Naive thymus-derived CD4-positive, alpha-beta T cell (primary cell): ENCODE results near the gene DCP1A. TPM values are rescaled to one million over a fixed set of nuclear protein-coding genes. Genes with fewer than 3 reads are reported as not detected.
A peak's percentile ranks its signal among the peaks of the same experiment; 100 is the strongest.

Experiments
- ATAC-seq: fragments of 150-1000 bp; cut with Tn5 transposase; 2 replicates; pipeline ENCODE4 v1.10.0; 2021; ENCODE audit warnings: mild to moderate bottlenecking, moderate library complexity
- CTCF ChIA-PET: fragments of 350-600 bp; sonication (Branson Sonifier 250); formaldehyde crosslinking; loops from one replicate; lab custom pipeline; 2021; ENCODE audit warnings: antibody characterized with exemption; lab: Charles Lee
- POLR2A ChIA-PET: fragments of 350-600 bp; sonication (Branson Sonifier 250); formaldehyde crosslinking; loops from one replicate; lab custom pipeline; 2021; ENCODE audit warnings: antibody characterized with exemption, inconsistent platforms; lab: Charles Lee
- DNase-seq, 9 donors: peaks; one replicate each; pipeline versions ENCODE4 v3.0.0 to v3.0.0-alpha.2; 2020 to 2022; ENCODE audit warnings: mixed read lengths in 1 of 9
- H3K27ac ChIP-seq: one replicate; pipeline ENCODE4 v1.7.0; 2013; ENCODE audit warnings: mild to moderate bottlenecking, low read depth, low read length, moderate library complexity
- H3K27me3 ChIP-seq, 2 donors: one replicate each; pipeline ENCODE4 v1.7.0; 2013; ENCODE audit warnings: low read length in 2 of 2, mild to moderate bottlenecking in 2 of 2, moderate library complexity in 2 of 2; ENCODE audit not compliant: control insufficient read depth in 2 of 2, insufficient read depth in 2 of 2
- H3K36me3 ChIP-seq, 3 experiments: 1 replicate in 2 of 3; 2 replicates in 1 of 3; pipeline ENCODE4 v1.7.0; 2013; ENCODE audit warnings: low read length in 3 of 3, mild to moderate bottlenecking in 3 of 3, moderate library complexity in 1 of 3; ENCODE audit not compliant: insufficient read depth in 3 of 3, control insufficient read depth in 2 of 3
- H3K4me1 ChIP-seq, 2 donors: one replicate each; pipeline ENCODE4 v1.7.0; 2013; ENCODE audit warnings: low read length in 2 of 2, mild to moderate bottlenecking in 2 of 2, moderate library complexity in 1 of 2; ENCODE audit not compliant: control insufficient read depth in 2 of 2, insufficient read depth in 2 of 2
- H3K4me3 ChIP-seq: 2 replicates; pipeline ENCODE4 v1.7.0; 2013; ENCODE audit warnings: mild to moderate bottlenecking, low read length
- H3K9me3 ChIP-seq, 3 experiments: 1 replicate in 2 of 3; 2 replicates in 1 of 3; pipeline ENCODE4 v1.7.0; 2013; ENCODE audit warnings: low read length in 3 of 3; ENCODE audit not compliant: control insufficient read depth in 2 of 3
- H3K27ac Mint-ChIP-seq, 9 donors: one replicate each; pipeline ENCODE4 v1.8.0; 2020 to 2022; ENCODE audit warnings: mixed read lengths in 9 of 9, mild to moderate bottlenecking in 8 of 9, moderate library complexity in 5 of 9, inconsistent platforms in 2 of 9
- H3K27me3 Mint-ChIP-seq, 5 donors: one replicate each; pipeline ENCODE4 v1.8.0; 2021 to 2022; ENCODE audit warnings: mixed read lengths in 5 of 5, mild to moderate bottlenecking in 1 of 5
- H3K36me3 Mint-ChIP-seq, 5 donors: one replicate each; pipeline ENCODE4 v1.8.0; 2020 to 2022; ENCODE audit warnings: mixed read lengths in 5 of 5, mild to moderate bottlenecking in 3 of 5, inconsistent platforms in 1 of 5
- H3K4me1 Mint-ChIP-seq, 7 donors: one replicate each; pipeline ENCODE4 v1.8.0; 2020 to 2022; ENCODE audit warnings: mixed read lengths in 7 of 7, mild to moderate bottlenecking in 3 of 7, inconsistent platforms in 1 of 7
- H3K4me3 Mint-ChIP-seq, 10 donors: one replicate each; pipeline ENCODE4 v1.8.0; 2020 to 2022; ENCODE audit warnings: mild to moderate bottlenecking in 10 of 10, mixed read lengths in 10 of 10, moderate library complexity in 6 of 10, inconsistent platforms in 2 of 10
- H3K9me3 Mint-ChIP-seq, 11 donors: one replicate each; pipeline ENCODE4 v1.8.0; 2020 to 2022; ENCODE audit warnings: mixed read lengths in 11 of 11, mild to moderate bottlenecking in 4 of 11, inconsistent platforms in 1 of 11, moderate library complexity in 1 of 11
- intact Hi-C, 2 donors: fragments of 100-400 bp; cut with micrococcal nuclease; formaldehyde crosslinking; loops; one replicate each; pipeline ENCODE4 v1.15.1; 2023
- polyA plus RNA-seq, 2 donors: library from polyadenylated mRNA; unstranded; fragments of 300-500 nt; fragmentation: Illumina TruSeq; gene quantifications; one replicate each; pipeline ENCODE4 v1.2.3, GENCODE V29; 2021
- total RNA-seq, 6 experiments: library from RNA in 5 of 6; stranded (reverse) in 5 of 6; gene quantifications; 1 replicate in 5 of 6; 2 replicates in 1 of 6; pipeline ENCODE4 v1.2.3 and lab custom pipeline; 2021 to 2026

DCP1A gene
- total and polyA plus RNA-seq, 7 experiments from 2014 or later = 34.0 to 68.0 (median 46.1) TPM

DNA sequence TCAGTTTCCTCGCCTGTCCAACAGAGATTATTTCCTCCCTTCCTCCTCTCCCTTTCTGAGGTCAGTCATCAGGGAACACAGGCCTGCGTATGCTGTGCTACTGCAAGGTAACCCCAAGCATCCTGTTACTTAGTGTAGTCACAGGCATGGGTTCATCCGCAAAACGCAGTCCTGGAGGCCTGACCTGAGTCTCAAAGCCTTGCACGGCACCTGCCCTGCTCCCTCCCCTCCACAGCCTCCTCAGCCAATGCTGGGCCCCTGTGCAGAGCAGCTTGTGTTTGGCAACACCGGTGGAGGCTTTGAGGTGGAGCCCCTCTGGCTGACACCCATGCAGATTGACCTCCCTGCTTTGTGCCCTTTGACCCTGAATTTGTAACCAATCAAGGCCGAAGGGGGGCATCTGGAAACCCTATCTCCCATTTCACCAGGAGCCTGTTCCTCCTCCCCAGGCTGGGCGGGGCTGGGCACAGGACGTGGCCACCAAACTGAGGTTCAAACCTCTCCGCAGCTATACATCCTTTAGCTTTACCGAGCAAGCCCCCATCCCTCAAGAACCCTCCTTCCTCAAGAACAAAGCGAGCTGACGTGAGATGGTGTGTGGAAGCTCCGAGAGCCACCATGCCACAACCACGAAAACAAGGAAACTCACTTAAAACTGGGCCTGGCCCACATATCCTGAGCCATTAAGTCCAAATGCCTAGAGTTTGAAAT is 113.1 kb downstream of the DCP1A start:
- H3K27ac ChIP-seq = no peak overlapping the region
- intact Hi-C loops = no loop called here
- DNase-seq (no peak), ATAC-seq (no peak)
- POLR2A ChIA-PET = no interaction called here
- H3K4me1 ChIP-seq = no peaks in the 10 kb centered on the region
- peaks cover 0 to 1% (median 0%) of the 10 kb centered on the region in 11 donors for H3K9me3 Mint-ChIP-seq
- H3K4me3 Mint-ChIP-seq = no peak overlapping the region
- CTCF ChIA-PET = no interaction called here
- peak overlapping the region in 3 of 9 donors; percentile 32 to 67 (median 58) for H3K27ac Mint-ChIP-seq
- no peaks in the 10 kb centered on the region for H3K9me3 ChIP-seq
- H3K27me3 ChIP-seq = no peaks in the 10 kb centered on the region
- no peaks in the 10 kb centered on the region for H3K27me3 Mint-ChIP-seq
- peaks cover 3 to 45% (median 7%) of the 10 kb centered on the region in 5 donors for H3K36me3 Mint-ChIP-seq
- H3K4me1 Mint-ChIP-seq = peaks cover 0 to 21% (median 0%) of the 10 kb centered on the region in 7 donors
- H3K4me3 ChIP-seq = no peak overlapping the region
- peaks cover 0 to 96% (median 35%) of the 10 kb centered on the region in 3 experiments for H3K36me3 ChIP-seq

Other genes with a start within 250 kb of the DCP1A start
- gene RFT1, start 217.1 kb downstream of the DCP1A start, total RNA-seq = 10 to 100 TPM; 16.0 to 32.0 (median 26.0) TPM
- 10 to 100 TPM; 22.9 to 24.1 TPM for gene RFT1, start 217.1 kb downstream of the DCP1A start, polyA plus RNA-seq
- 10 to 100 TPM; 10.2 to 72.8 (median 18.7) TPM for gene PRKCD, start 186.3 kb downstream of the DCP1A start, total RNA-seq
- gene PRKCD, start 186.3 kb downstream of the DCP1A start, polyA plus RNA-seq = 10 to 100 TPM in 1 of 2 donors, 1 to 10 TPM in 1; 7.7 to 17.5 TPM
- gene TKT, start 91.5 kb downstream of the DCP1A start, total RNA-seq = 100 to 1,000 TPM in 3 of 5 experiments, 10 to 100 TPM in 2; 83.5 to 333 (median 121) TPM
- gene TKT, start 91.5 kb downstream of the DCP1A start, polyA plus RNA-seq = 10 to 100 TPM; 60.7 to 63.4 TPM
- 1 to 10 TPM in 1 of 5 experiments, under 1 TPM in 2, not detected in 2; 0.61 to 2.0 (median 0.70) TPM for gene CACNA1D, start 147.1 kb upstream of the DCP1A start, total RNA-seq
- not detected for gene CACNA1D, start 147.1 kb upstream of the DCP1A start, polyA plus RNA-seq